OCI-LY7 (cell line): Measurements from ENCODE around the gene BORCS8. TPM values are rescaled to one million over a fixed set of nuclear protein-coding genes. Genes with fewer than 3 reads are reported as not detected.

Experiments
- BruUV-seq: library from RNA; stranded (reverse); fragments of 400-500 nt; replicated peaks from 2 replicates; lab custom pipeline; 2021; lab: Mats Ljungman, UMichigan
- CTCF ChIA-PET: fragments of 300-600 bp; sonication (Branson Sonifier 250); formaldehyde crosslinking; loops from one replicate; lab custom pipeline; 2022; ENCODE audit warnings: antibody characterized with exemption; ENCODE audit not compliant: unreplicated experiment; lab: Charles Lee
- POLR2A ChIA-PET: fragments of 300-600 bp; sonication (Branson Sonifier 250); formaldehyde crosslinking; loops from one replicate; lab custom pipeline; 2022; ENCODE audit warnings: antibody characterized with exemption; lab: Charles Lee
- DNase-seq: peaks from one replicate; pipeline ENCODE4 v3.0.0-alpha.2; 2015; ENCODE audit warnings: low spot score
- H2AFZ ChIP-seq: fragments of 200-600 bp; sonication (generic), shearing (Covaris generic); 2 replicates; pipeline ENCODE4 v1.6.1; 2014; ENCODE audit warnings: mild to moderate bottlenecking, antibody characterized with exemption, low read length, moderate library complexity
- H3K27ac ChIP-seq: fragments of 200-600 bp; sonication (generic); 2 replicates; pipeline ENCODE4 v1.5.1; 2014; ENCODE audit warnings: mixed run types, low read depth, mild to moderate bottlenecking, moderate library complexity, low read length, inconsistent platforms; ENCODE audit not compliant: poor library complexity, severe bottlenecking
- H3K36me3 ChIP-seq: fragments of 200-600 bp; sonication (generic); 2 replicates; pipeline ENCODE4 v1.6.1; 2014; ENCODE audit warnings: mild to moderate bottlenecking, antibody characterized with exemption, low read length, moderate library complexity, mixed read lengths; ENCODE audit not compliant: insufficient read depth
- H3K4me1 ChIP-seq: fragments of 200-600 bp; sonication (generic); 2 replicates; pipeline ENCODE4 v1.5.1; 2014; ENCODE audit warnings: mild to moderate bottlenecking, low read length; ENCODE audit not compliant: insufficient read depth, poor library complexity, severe bottlenecking
- H3K4me2 ChIP-seq: fragments of 200-600 bp; sonication (generic); 2 replicates; pipeline ENCODE4 v1.6.1; 2014; ENCODE audit warnings: mild to moderate bottlenecking, low read length
- H3K4me3 ChIP-seq: fragments of 200-600 bp; sonication (generic); 2 replicates; pipeline ENCODE4 v1.5.1; 2014; ENCODE audit warnings: mild to moderate bottlenecking, low read depth, low read length; ENCODE audit not compliant: poor library complexity, severe bottlenecking
- H3K79me2 ChIP-seq: fragments of 200-600 bp; sonication (generic); 2 replicates; pipeline ENCODE4 v1.6.1; 2016; ENCODE audit warnings: low read depth, mild to moderate bottlenecking, low read length, moderate library complexity, mixed read lengths; ENCODE audit not compliant: insufficient read depth
- H3K9me2 ChIP-seq: fragments of 200-600 bp; sonication (generic); 2 replicates; pipeline ENCODE4 v1.6.1; 2016; ENCODE audit warnings: mild to moderate bottlenecking, low read length, mixed read lengths; ENCODE audit not compliant: insufficient read depth
- H3K9me3 ChIP-seq: fragments of 200-600 bp; sonication (generic); 2 replicates; pipeline ENCODE4 v1.6.1; 2014; ENCODE audit warnings: mild to moderate bottlenecking, mixed run types, low read length, mixed read lengths
- H4K20me1 ChIP-seq: fragments of 200-600 bp; sonication (generic); 2 replicates; pipeline ENCODE4 v1.6.1; 2014; ENCODE audit warnings: mild to moderate bottlenecking, antibody characterized with exemption, low read length, moderate library complexity, mixed read lengths; ENCODE audit not compliant: insufficient read depth
- EZH2phosphoT487 ChIP-seq: fragments of 200-600 bp; sonication (generic); IDR thresholded peaks from 2 replicates; pipeline ENCODE4 v1.6.1; 2018; ENCODE audit warnings: low read depth, borderline replicate concordance, mild to moderate bottlenecking, mixed run types, antibody characterized with exemption, low read length, moderate library complexity, mixed read lengths
- intact Hi-C: fragments of 100-400 bp; cut with micrococcal nuclease; formaldehyde crosslinking; loops from one replicate; pipeline ENCODE4 v1.10.0; 2022; ENCODE audit not compliant: unreplicated experiment
- total RNA-seq, 2 experiments: library from RNA; depleted of rRNA in 1 of 2; stranded (reverse); fragments of >200 nt in 1 of 2; shearing (Covaris generic) in 1 of 2; gene quantifications; 2 replicates each; pipeline ENCODE4 v1.2.3, GENCODE V29; 2014 to 2022
- TF ChIP-seq, protein P1 (sequence below): fragments of 200-600 bp; sonication (generic); conservative IDR thresholded peaks from 2 replicates; pipeline ENCODE4 v1.5.1; 2014; ENCODE audit warnings: mild to moderate bottlenecking, antibody characterized with exemption, low read length, moderate library complexity, mixed read lengths

BORCS8 gene
- total RNA-seq, 2 experiments from 2014 or later: 39.8 to 40.2 TPM

DNA sequence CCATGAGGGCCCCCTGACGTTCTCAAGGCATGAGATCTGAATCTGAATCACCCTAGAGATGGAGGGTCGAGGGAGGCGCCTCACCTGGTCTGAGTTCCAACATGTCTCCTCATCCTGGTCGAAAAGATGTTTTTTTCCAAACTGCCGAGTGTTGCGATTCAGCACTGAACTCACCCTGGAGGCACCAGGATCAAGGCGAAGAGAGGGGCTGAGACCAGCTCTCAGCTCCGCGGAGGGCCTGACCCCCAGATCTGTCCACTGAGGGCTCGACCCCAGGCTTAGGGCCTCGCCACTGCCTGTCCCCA lies 10.7 kb upstream of the BORCS8 start:
- peak overlapping the region; percentile 35; the same call in 1 of the 2 replicates for H2AFZ ChIP-seq
- intact Hi-C loops: loop anchor here (10.0 kb wide), 1 partner anchor 122 kb away; the partner anchor contains the start of genes MAU2 and SUGP1
- no TSS peak for BruUV-seq
- CTCF ChIA-PET: interaction anchor here (0.8 to 1.5 kb wide), 2 partner anchors 9 to 28 kb away, joined by 3 to 7 read pairs; no protein-coding TSS in a partner anchor
- peaks cover 20% of the 10 kb centered on the region; the same call in 1 of the 2 replicates for H3K79me2 ChIP-seq
- H3K4me2 ChIP-seq: peak overlapping the region; percentile 86
- no peaks in the 10 kb centered on the region for H3K9me3 ChIP-seq
- peaks cover 47% of the 10 kb centered on the region for H3K36me3 ChIP-seq
- POLR2A ChIA-PET: interaction anchor here (1.1 to 3.8 kb wide), 4 partner anchors 8 to 257 kb away, joined by 4 to 24 read pairs (median 4); partner anchors contain the start of genes BORCS8 and RFXANK
- H3K4me3 ChIP-seq: peak overlapping the region; percentile 92
- H3K27ac ChIP-seq: peak overlapping the region; percentile 57
- H4K20me1 ChIP-seq: no peaks in the 10 kb centered on the region
- no peak for TF ChIP-seq EZH2phosphoT487
- TF ChIP-seq, protein P1, sequence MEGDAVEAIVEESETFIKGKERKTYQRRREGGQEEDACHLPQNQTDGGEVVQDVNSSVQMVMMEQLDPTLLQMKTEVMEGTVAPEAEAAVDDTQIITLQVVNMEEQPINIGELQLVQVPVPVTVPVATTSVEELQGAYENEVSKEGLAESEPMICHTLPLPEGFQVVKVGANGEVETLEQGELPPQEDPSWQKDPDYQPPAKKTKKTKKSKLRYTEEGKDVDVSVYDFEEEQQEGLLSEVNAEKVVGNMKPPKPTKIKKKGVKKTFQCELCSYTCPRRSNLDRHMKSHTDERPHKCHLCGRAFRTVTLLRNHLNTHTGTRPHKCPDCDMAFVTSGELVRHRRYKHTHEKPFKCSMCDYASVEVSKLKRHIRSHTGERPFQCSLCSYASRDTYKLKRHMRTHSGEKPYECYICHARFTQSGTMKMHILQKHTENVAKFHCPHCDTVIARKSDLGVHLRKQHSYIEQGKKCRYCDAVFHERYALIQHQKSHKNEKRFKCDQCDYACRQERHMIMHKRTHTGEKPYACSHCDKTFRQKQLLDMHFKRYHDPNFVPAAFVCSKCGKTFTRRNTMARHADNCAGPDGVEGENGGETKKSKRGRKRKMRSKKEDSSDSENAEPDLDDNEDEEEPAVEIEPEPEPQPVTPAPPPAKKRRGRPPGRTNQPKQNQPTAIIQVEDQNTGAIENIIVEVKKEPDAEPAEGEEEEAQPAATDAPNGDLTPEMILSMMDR: no peak
- peaks cover 21% of the 10 kb centered on the region for H3K4me1 ChIP-seq
- no peaks in the 10 kb centered on the region for H3K9me2 ChIP-seq
- peak; percentile 26 for DNase-seq

DNA sequence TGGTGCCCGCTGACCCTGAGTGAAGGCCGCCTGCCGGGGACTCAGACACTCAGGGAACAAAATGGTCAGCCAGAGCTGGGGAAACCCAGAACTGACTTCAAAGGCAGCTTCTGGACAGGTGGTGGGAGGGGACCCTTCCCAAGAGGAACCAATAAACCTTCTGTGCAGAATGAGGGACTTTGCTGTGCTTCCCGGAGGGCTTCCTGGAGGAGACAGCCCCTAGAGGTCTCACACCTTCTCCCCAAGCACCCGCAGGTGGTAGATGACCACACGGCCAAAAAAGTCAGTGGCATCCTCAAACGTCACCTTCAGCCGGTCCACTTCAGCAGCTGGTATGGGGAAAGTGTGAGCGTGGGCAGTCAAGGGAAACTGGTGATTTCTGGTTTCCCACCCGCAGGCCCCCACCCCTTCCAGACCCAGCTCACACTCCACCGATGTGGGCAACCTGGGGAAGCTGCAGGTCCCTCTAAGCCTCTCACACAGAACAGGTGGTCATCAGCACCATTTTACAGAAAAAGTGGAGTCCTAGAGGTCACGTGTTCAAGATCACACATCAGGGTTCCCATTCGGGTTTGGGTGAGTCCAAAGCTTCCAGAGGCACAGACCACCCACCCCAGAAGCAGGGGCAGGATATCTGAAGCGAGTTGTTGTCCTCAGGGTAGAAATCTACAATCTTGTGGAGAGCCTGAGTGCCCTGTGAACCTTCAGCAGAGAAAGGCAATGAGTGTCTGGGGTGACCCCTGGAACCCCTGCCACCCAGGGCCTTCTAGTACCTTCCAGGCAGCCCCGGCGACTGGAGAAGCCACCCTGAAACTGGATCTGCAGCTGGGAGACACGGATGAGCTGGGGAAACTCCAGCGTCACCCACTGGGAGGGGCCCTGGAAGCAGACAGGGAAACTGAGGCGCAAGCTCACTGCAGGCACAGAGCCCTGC lies 10.0 kb upstream of the BORCS8 start:
- Histone ChIP-seq H3K36me3 (peaks cover 51% of the 10 kb centered on the region), H3K9me2 (no peaks in the 10 kb centered on the region), H3K79me2 (peaks cover 20% of the 10 kb centered on the region; the same call in 1 of the 2 replicates), H3K4me2 (peak overlapping the region; percentile 86), H2AFZ (no peak overlapping the region), H3K4me1 (peaks cover 21% of the 10 kb centered on the region), H3K9me3 (no peaks in the 10 kb centered on the region), H4K20me1 (no peaks in the 10 kb centered on the region), H3K27ac (peak overlapping the region; percentile 57), H3K4me3 (peak overlapping the region; percentile 92)
- intact Hi-C loops: loop anchor here (10.0 kb wide), 1 partner anchor 123 kb away; the partner anchor contains the start of genes MAU2 and SUGP1
- no peak for TF ChIP-seq EZH2phosphoT487
- TF ChIP-seq, protein P1: no peak
- POLR2A ChIA-PET: interaction anchor here (0.6 to 3.8 kb wide), 3 partner anchors 10 to 120 kb away, joined by 3 to 24 read pairs (median 4); partner anchors contain the start of genes BORCS8 and RFXANK
- TSS peak; percentile 37 for BruUV-seq
- CTCF ChIA-PET: interaction anchor here (1.5 kb wide), 1 partner anchor 9 kb away, joined by 7 read pairs; no protein-coding TSS in a partner anchor
- peak; percentile 24 for DNase-seq
